Activated naive CD8-positive, alpha-beta T cell treated with anti-CD3 and anti-CD28 coated beads for 36 hours (primary cell): Measurements from ENCODE around the gene CRLF2. TPM values are rescaled to one million over a fixed set of nuclear protein-coding genes. Genes with fewer than 3 reads are reported as not detected.
"Not testable (repeated sequence)": the region's sequence is repeated elsewhere in the genome, so short reads cannot be mapped to it uniquely, and the experiment has no call there.

Experiments used
- DNase-seq: peaks from one replicate; pipeline ENCODE4 v3.0.0; 2021
- H3K27ac Mint-ChIP-seq: one replicate; pipeline ENCODE4 v1.8.0; 2022; ENCODE audit warnings: mild to moderate bottlenecking, moderate library complexity, mixed read lengths
- H3K27me3 Mint-ChIP-seq: one replicate; pipeline ENCODE4 v1.8.0; 2022; ENCODE audit warnings: mild to moderate bottlenecking, mixed read lengths
- H3K36me3 Mint-ChIP-seq: one replicate; pipeline ENCODE4 v1.8.0; 2021; ENCODE audit warnings: mild to moderate bottlenecking, mixed read lengths
- H3K4me1 Mint-ChIP-seq: one replicate; pipeline ENCODE4 v1.8.0; 2021; ENCODE audit warnings: mixed read lengths
- H3K4me3 Mint-ChIP-seq: one replicate; pipeline ENCODE4 v1.8.0; 2022; ENCODE audit warnings: mild to moderate bottlenecking, moderate library complexity, mixed read lengths
- H3K9me3 Mint-ChIP-seq: one replicate; pipeline ENCODE4 v1.8.0; 2022; ENCODE audit warnings: mixed read lengths
- total RNA-seq, 2 experiments: library from RNA; stranded (reverse); gene quantifications; one replicate each; pipeline ENCODE4 v1.2.3, GENCODE V29; 2021

CRLF2 gene, protein sequence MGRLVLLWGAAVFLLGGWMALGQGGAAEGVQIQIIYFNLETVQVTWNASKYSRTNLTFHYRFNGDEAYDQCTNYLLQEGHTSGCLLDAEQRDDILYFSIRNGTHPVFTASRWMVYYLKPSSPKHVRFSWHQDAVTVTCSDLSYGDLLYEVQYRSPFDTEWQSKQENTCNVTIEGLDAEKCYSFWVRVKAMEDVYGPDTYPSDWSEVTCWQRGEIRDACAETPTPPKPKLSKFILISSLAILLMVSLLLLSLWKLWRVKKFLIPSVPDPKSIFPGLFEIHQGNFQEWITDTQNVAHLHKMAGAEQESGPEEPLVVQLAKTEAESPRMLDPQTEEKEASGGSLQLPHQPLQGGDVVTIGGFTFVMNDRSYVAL
- under 1 TPM; 0.40 to 0.52 TPM for total RNA-seq

DNA sequence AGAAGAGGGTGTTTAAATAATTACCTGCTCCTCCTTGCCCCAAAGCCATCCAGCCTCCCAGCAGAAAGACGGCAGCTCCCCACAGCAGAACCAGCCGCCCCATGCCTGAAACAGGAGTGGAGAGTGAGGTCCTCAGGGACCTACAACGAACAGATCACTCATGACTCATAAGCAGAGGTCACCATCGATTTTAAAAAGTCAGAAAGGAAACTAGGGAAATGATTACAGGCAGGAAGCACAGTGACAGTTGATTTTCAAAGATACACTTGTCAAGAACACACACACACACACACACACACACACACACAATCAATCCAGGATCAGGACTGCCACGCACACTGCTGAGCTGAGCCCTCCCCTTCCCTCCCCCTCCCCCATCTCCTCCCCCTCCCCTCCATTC is at the start of gene CRLF2:
CRLF2 (minus strand) TSS at position 118 of the 400 bp plus-strand sequence; CDS start at position 103, 15 bp downstream.
- peak; percentile 20 for DNase-seq
- Mint-ChIP-seq H3K4me3 (peak within 1 kb of the TSS; percentile 42), H3K27ac (peak within 1 kb of the TSS; percentile 50), H3K27me3 (peaks cover 29% of the 10 kb centered on the region), H3K4me1 (peaks cover 22% of the 10 kb centered on the region), H3K36me3 (no peaks in the 10 kb centered on the region), H3K9me3 (no peaks in the 10 kb centered on the region)

DNA sequence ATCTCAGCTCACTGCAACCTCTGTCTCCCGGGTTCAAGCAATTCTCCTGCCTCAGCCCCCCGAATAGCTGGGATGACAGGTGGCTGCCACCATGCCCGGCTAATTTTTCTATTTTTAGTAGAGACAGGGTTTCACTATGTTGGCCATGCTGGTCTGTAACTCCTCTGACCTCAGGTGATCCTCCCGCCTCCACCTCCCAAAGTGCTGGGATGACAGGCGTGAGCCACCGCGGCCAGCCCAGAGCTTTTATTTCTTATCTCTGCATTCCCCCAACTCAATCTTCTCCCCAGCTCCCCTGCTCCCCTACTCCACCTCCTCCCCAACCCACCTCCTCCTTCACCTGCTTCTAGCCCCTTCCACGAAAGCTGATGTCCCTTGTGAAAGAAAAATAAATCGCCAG is 49.3 kb upstream of the CRLF2 start:
- not testable (repeated sequence) for H3K9me3 Mint-ChIP-seq, H3K4me1 Mint-ChIP-seq, H3K4me3 Mint-ChIP-seq, H3K27ac Mint-ChIP-seq, H3K36me3 Mint-ChIP-seq, H3K27me3 Mint-ChIP-seq, DNase-seq

DNA sequence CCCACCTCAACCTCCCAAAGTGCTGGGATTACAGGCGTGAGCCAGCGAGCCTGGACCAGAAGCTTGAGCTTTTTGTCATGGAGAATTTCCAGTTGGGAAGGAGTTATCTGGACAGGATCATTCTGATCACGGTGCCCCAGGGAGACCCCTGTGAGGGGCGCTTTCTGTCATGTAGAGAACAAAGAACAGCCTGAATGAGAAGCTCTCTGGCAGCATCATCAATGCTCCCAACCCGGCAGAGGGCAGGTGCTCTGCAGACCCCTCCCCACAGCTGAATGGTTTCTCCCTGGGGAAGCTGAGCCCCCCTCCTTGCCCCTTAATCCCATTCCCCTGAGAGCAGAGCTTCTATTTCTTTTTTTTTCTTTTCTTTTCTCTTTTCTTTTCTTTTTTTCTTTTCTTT is 48.8 kb upstream of the CRLF2 start:
- Mint-ChIP-seq H3K9me3 (peaks cover 4% of the 10 kb centered on the region), H3K4me3 (no peak overlapping the region), H3K27me3 (no peaks in the 10 kb centered on the region)

DNA sequence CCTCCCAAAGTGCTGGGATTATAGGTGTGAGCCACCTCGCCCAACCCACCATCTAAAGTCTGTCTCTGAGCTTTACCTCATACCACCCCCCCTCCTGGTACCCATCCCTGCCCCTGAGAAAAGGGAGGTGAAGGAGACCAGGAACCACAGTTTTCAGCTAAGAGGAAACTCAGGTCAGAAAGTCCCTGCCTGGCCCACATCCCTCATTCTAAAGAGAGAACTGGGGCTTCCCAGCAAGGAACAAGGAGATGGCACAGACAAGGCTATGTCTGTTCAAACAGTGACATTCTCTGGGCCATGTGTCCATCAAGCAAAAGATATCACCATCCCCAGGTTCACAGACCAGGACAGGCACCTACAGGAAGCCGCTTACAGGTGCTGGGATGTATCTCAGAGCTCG is 40.4 kb upstream of the CRLF2 start:
- no peaks in the 10 kb centered on the region for H3K9me3 Mint-ChIP-seq
- no peak overlapping the region for H3K4me3 Mint-ChIP-seq
- no peaks in the 10 kb centered on the region for H3K27me3 Mint-ChIP-seq
- H3K36me3 Mint-ChIP-seq: no peaks in the 10 kb centered on the region
- peak overlapping the region; percentile 38 for H3K27ac Mint-ChIP-seq
- no peak for DNase-seq
- peaks cover 5% of the 10 kb centered on the region for H3K4me1 Mint-ChIP-seq

More for the DNA sequence above, 48.8 kb upstream of the CRLF2 start:
- DNase-seq: no peak
- Mint-ChIP-seq H3K36me3 (no peaks in the 10 kb centered on the region), H3K4me1 (no peaks in the 10 kb centered on the region), H3K27ac (no peak overlapping the region)

DNA sequence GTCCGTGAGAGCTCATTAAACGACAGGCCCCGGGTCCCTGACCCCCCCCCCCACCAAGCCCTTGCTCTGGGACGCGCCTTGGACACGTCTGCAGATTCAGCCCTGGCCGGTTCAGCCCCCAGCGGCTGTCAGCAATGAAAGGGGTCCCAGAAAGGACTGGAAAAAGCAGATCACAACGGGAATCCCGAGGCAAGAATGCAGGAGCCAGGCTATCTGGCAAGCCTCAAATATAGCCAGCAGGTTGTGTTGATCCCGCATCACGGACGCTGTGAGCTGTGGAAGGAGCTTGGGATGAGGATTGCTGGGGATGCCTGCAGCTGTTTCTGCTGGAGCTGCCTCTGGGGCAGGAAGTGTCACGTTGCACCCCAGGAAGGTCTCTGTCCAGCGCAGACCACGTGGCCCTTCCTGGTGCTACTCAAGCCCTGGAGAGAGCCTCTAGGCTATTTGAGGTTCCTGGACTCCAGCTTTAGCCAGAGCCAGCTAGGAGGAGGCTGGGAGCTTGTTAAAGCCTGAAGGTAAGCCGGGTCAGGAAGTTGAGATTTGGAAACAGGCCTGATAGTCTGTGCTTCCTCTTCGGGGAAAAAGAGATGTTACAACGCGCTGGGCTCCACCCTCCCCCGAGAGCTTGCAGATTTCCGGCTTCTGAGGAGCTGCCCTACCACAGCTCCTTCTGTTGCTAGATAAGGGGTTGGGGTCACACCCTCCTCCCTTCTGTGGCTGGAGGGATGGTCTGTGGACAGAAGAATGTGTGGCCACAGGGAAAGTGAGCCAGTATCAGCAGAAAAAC is 36.8 kb upstream of the CRLF2 start:
- H3K36me3 Mint-ChIP-seq: no peaks in the 10 kb centered on the region
- peak; percentile 16 for DNase-seq
- H3K27me3 Mint-ChIP-seq: peaks cover 5% of the 10 kb centered on the region
- no peaks in the 10 kb centered on the region for H3K9me3 Mint-ChIP-seq
- peak overlapping the region; percentile 77 for H3K27ac Mint-ChIP-seq
- no peak overlapping the region for H3K4me3 Mint-ChIP-seq
- H3K4me1 Mint-ChIP-seq: peaks cover 5% of the 10 kb centered on the region

DNA sequence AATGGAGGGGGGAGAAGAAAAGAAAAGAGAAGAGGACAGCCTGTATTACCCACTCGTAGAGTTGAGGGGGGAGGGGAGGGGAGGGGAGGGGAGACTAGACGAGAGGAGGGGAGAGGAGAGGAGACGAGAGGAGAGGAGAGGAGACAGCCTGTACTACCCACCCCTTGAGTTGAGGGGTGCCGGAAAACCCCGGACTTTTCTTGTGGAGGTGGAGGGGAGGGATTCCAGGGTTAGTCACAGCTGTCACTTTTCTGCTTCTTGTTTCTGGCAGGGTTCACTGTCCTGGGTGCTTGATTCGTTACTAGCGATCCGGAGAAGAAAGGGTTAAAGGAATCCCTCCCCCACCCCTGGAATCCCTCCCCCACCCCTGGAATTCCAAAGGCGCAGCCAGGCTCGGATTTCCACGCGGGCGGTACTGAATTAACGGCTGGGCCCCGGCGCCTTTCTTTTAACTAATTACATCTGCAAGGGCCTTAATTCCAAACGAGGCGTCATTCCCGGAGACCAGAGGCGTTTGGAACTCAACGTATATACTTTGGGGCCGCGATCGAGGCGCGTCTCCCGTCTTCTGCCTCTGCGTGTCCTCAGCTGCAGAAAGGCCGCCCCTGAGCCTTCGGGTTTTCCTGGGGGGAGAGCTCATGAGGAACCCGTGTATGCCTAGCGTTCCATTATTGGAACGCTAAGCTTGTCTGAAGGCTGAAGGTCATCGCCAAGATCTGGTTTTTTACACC is 36.0 kb upstream of the CRLF2 start:
- Mint-ChIP-seq H3K36me3 (no peaks in the 10 kb centered on the region), H3K4me3 (no peak overlapping the region), H3K27me3 (peaks cover 10% of the 10 kb centered on the region), H3K27ac (no peak overlapping the region), H3K4me1 (peaks cover 10% of the 10 kb centered on the region), H3K9me3 (no peaks in the 10 kb centered on the region)
- peak; percentile 45 for DNase-seq

DNA sequence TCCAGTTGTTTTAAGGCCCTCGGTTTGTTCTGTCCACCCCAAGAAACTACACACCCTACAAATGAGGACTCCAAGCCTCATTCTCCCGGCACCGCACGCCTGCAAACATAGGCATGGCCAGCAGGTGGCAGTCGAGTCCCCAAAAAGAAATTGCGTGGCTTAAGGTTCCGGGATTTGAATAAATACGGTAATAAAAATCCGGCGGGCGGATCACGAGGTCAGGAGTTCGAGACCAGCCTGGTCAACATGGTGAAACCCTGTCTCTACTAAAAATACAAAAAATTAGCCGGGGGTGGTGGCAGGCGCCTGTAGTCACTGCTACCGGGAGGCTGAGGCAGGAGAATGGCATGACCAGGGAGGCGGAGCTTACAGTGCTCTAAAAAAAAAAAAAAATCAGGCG is 34.4 kb upstream of the CRLF2 start:
- H3K27me3 Mint-ChIP-seq: peaks cover 10% of the 10 kb centered on the region

DNA sequence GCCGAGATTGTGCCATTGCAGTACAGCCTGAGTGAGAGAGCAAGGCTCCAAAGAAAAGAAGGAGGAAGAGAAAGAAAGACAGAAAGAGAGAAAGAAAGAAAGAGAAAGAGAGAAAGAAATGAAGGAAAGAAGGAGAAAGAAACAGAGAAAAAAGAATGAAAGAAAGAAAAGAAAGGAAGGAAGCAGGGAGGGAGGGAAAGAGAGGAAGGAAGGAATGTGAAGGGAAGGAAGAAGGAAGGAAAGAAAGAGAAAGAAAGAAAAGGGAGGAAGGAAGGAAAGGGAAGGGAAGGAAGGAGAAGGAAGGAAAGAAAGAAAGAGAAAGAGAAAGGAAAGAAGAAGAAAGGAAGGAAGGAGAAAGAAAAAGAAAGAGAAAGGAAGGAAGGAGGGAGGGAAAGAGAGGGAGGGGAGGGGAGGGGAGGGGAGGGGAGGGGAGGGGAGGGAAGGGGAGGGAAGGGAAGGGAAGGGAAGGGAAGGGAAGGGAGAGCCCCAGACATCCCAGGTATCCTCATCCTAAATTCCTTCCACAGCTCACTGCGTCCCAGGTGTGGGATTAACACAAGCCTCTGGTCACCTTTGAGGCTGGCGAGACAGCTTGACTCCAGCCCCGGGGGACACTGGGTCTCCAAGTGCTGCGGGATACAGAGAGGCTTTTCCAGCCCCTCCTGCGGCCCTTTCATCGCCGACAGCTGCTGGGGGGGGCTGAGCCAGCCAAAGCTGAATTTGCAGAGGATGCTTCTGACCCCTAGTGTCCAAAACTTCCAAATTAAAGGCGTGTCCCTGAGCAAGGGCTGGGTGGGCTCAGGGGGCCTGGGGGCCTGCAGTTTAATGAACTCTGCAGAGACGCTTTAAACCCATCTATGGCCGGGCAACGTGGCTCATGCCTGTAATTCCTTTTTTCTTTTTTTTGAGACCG is 32.0 kb upstream of the CRLF2 start:
- Mint-ChIP-seq H3K36me3 (no peaks in the 10 kb centered on the region), H3K9me3 (no peaks in the 10 kb centered on the region), H3K4me1 (peaks cover 11% of the 10 kb centered on the region), H3K27me3 (peaks cover 13% of the 10 kb centered on the region), H3K27ac (no peak overlapping the region), H3K4me3 (no peak overlapping the region)
- DNase-seq: peak; percentile 5

More for the DNA sequence above, 34.4 kb upstream of the CRLF2 start:
- Mint-ChIP-seq H3K4me1 (peaks cover 13% of the 10 kb centered on the region), H3K9me3 (no peaks in the 10 kb centered on the region), H3K27ac (peak overlapping the region; percentile 51), H3K36me3 (no peaks in the 10 kb centered on the region), H3K4me3 (no peak overlapping the region)
- peak; percentile 80 for DNase-seq

DNA sequence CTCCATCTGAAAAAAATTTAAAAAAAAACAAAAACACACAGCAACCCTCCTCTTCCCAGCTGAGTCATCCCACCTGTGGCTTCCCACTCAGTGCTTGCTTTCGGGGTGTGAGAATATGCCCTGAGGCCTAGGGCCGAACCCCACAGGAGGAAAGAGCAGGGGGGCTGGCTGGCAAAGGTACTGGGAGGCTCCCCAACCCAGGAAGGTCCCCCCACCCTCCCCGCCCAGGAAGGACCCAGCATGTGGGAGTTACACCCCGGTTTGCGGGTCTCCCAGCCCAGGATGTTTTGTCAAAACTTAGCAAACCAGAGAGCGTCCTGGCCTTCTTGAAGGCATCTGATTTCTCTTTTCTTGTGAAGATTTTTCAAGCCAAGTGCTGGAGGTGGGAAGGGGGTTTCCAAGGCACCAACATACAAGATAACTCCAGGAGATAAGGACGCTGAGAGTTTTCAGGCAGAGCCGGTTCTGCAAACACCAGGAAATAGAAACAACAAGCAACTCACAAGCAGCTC is 30.5 kb upstream of the CRLF2 start:
- peak; percentile 33 for DNase-seq
- Mint-ChIP-seq H3K4me3 (no peak overlapping the region), H3K4me1 (peaks cover 8% of the 10 kb centered on the region), H3K27me3 (peaks cover 13% of the 10 kb centered on the region), H3K27ac (no peak overlapping the region), H3K36me3 (no peaks in the 10 kb centered on the region), H3K9me3 (no peaks in the 10 kb centered on the region)

DNA sequence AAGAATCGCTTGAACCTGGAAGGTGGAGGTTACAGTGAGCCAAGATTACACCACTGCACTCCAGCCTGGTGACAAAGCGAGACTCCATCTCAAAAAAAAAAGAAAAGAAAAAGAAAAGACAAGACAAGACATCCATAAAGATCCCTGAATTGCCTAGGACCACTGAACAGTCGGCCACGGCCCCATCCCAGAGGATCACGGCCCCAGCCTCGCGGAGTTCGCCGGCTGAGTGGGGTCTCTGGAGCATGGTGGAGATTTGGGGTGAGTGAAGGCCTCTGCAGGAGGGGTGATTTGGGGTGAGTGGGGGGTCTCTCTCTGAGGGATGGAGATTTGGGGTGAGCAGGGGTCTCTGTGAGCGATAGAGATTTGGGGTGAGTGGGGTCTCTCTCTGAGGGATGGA is 28.1 kb upstream of the CRLF2 start:
- H3K27me3 Mint-ChIP-seq, H3K9me3 Mint-ChIP-seq, DNase-seq, H3K27ac Mint-ChIP-seq, H3K4me3 Mint-ChIP-seq, H3K36me3 Mint-ChIP-seq, H3K4me1 Mint-ChIP-seq: not testable (repeated sequence)

DNA sequence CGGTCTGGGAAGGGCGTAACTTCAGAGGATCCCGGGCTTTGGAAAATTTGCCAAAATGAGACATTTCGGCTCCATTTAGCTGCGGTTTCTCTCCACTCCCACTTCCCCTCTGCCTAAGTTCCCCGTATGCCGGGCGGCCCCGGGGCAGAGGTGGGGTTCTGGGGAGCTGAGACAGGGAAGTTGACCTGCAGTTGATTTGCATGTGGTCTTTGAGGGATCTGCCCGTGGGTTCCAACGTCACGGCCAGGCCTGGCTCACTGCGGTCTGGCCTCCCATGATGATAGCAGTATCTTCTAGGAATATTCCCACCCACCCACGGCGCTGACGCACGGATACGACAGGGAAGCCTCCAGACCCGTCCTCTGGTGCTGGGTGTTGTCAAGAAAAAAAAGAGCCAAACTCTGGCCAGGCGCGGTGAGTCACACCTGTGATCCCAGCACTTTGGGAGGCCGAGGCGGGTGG is 27.3 kb upstream of the CRLF2 start:
- DNase-seq: peak; percentile 23
- H3K4me3 Mint-ChIP-seq: no peak overlapping the region
- no peak overlapping the region for H3K27ac Mint-ChIP-seq
- H3K27me3 Mint-ChIP-seq: peaks cover 9% of the 10 kb centered on the region
- peaks cover 8% of the 10 kb centered on the region for H3K4me1 Mint-ChIP-seq
- H3K9me3 Mint-ChIP-seq: no peaks in the 10 kb centered on the region
- no peaks in the 10 kb centered on the region for H3K36me3 Mint-ChIP-seq

DNA sequence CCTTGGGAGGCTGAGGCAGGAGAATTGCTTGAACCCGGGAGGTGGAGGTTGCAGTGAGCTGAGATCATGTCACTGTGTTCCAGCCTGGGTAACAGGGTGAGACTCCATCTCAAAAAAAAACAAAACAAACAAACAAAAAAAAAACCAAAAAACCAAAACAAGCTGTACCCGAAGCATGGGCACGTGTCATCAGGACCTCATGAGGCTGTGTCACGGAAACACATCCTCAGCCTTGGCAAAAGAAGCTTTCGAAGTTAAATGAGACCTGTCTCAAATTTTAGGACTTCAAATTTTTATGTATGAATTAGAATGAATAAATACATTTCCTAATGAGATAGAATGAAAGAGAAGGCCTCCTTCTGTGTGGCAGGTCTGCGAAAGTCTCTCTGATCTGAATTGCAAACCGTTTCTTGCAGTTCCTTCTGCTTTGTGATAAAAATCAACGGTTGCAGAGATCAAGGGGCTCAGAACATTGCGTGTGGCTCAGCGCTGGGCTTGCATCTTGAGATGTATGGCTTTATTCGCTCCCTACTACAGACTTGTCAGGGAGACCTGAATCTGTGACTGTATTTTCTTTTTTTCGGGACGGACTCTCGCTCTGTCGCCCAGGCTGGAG is 19.5 kb upstream of the CRLF2 start:
- peaks cover 7% of the 10 kb centered on the region for H3K4me1 Mint-ChIP-seq
- peaks cover 3% of the 10 kb centered on the region for H3K9me3 Mint-ChIP-seq
- no peaks in the 10 kb centered on the region for H3K27me3 Mint-ChIP-seq
- no peak for DNase-seq
- no peak overlapping the region for H3K4me3 Mint-ChIP-seq
- no peak overlapping the region for H3K27ac Mint-ChIP-seq
- H3K36me3 Mint-ChIP-seq: no peaks in the 10 kb centered on the region

DNA sequence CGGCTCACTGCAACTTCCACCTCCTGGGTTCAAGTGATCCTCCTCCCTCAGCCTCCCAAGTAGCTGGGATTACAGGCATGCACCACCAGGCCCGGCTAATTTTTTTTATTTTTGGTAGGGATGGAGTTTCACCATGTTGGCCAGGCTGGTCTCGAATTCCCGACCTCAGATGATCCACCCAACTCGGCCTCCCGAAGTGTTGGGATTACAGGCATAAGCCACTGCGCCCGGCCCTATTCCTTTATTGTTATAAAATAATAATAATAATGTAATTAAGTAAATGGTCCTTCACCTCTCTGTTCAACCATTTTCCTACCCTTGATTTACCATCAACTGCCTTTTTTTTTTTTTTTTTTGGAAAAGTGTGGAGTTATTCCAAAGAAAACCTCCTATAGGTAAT is 15.7 kb upstream of the CRLF2 start:
- not testable (repeated sequence) for H3K27me3 Mint-ChIP-seq, H3K27ac Mint-ChIP-seq, H3K4me1 Mint-ChIP-seq, DNase-seq, H3K9me3 Mint-ChIP-seq, H3K4me3 Mint-ChIP-seq, H3K36me3 Mint-ChIP-seq

DNA sequence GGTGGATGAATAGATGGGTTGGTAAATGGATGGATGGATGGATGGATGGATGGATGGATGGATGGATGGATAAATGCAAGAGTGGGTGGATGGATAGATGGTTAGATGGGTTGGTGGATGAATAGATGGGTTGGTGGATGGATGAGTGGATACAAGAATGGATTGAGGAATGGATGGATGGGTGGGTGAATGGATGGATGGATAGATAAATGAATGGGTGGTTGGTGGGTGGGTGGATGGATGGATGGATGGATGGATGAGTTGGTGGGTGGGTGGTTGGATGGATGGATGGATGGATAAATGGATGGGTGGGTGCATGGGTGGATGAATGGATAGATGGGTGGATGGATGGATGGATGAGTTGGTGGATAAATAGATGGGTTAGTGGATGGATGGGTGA is 13.8 kb upstream of the CRLF2 start:
- Mint-ChIP-seq H3K27me3 (no peaks in the 10 kb centered on the region), H3K27ac (no peak overlapping the region)

More for the DNA sequence above, 13.8 kb upstream of the CRLF2 start:
- H3K4me3 Mint-ChIP-seq: no peak overlapping the region
- peaks cover 2% of the 10 kb centered on the region for H3K4me1 Mint-ChIP-seq
- H3K36me3 Mint-ChIP-seq: peaks cover 5% of the 10 kb centered on the region
- H3K9me3 Mint-ChIP-seq: peaks cover 8% of the 10 kb centered on the region
- DNase-seq: no peak
